Skeletal muscle satellite cell (primary cell): ENCODE data around the gene CHD6.

Source experiments
- H3K27me3 ChIP-seq: 2 replicates; pipeline ENCODE4 v1.7.0; 2013; ENCODE audit warnings: low read length; ENCODE audit not compliant: control insufficient read depth, insufficient read depth
- H3K36me3 ChIP-seq: 2 replicates; pipeline ENCODE4 v1.7.0; 2013; ENCODE audit warnings: mild to moderate bottlenecking, control low read depth, low read length; ENCODE audit not compliant: insufficient read depth
- H3K4me1 ChIP-seq: 2 replicates; pipeline ENCODE4 v1.7.0; 2013; ENCODE audit warnings: low read length; ENCODE audit not compliant: control insufficient read depth, insufficient read depth
- H3K4me2 ChIP-seq: 2 replicates; pipeline ENCODE4 v1.7.0; 2013; ENCODE audit warnings: mild to moderate bottlenecking, low read length
- H3K4me3 ChIP-seq: 2 replicates; pipeline ENCODE4 v1.7.0; 2013; ENCODE audit warnings: low read length
- H3K9ac ChIP-seq: 2 replicates; pipeline ENCODE4 v1.7.0; 2013; ENCODE audit warnings: mild to moderate bottlenecking, low read depth, low read length, moderate library complexity
- H3K9me3 ChIP-seq: replicated peaks from 2 replicates; pipeline ENCODE4 v1.7.0; 2013; ENCODE audit warnings: mild to moderate bottlenecking, control low read depth, low read length

The CHD6 gene

GRCh38 chr20:41452226-41452625, 166.0 kb downstream of the CHD6 start:
- no peaks in the 10 kb centered on the region for H3K27me3 ChIP-seq

GRCh38 chr20:41447006-41447405, 171.2 kb downstream of the CHD6 start:
- Histone ChIP-seq H3K36me3 (peaks cover 64% of the 10 kb centered on the region), H3K4me1 (no peaks in the 10 kb centered on the region), H3K9ac (no peak overlapping the region), H3K27me3 (no peaks in the 10 kb centered on the region), H3K9me3 (no peaks in the 10 kb centered on the region), H3K4me2 (no peak overlapping the region), H3K4me3 (no peak overlapping the region)

More at GRCh38 chr20:41452226-41452625, 166.0 kb downstream of the CHD6 start:
- no peak overlapping the region for H3K9ac ChIP-seq
- peaks cover 67% of the 10 kb centered on the region for H3K36me3 ChIP-seq
- no peak overlapping the region for H3K4me2 ChIP-seq
- no peaks in the 10 kb centered on the region for H3K4me1 ChIP-seq
- no peaks in the 10 kb centered on the region for H3K9me3 ChIP-seq
- H3K4me3 ChIP-seq: no peak overlapping the region

GRCh38 chr20:41446456-41446855, 171.7 kb downstream of the CHD6 start:
- no peak overlapping the region for H3K4me3 ChIP-seq
- no peaks in the 10 kb centered on the region for H3K9me3 ChIP-seq
- H3K36me3 ChIP-seq: peaks cover 59% of the 10 kb centered on the region
- H3K4me1 ChIP-seq: no peaks in the 10 kb centered on the region
- H3K4me2 ChIP-seq: no peak overlapping the region
- H3K9ac ChIP-seq: no peak overlapping the region
- H3K27me3 ChIP-seq: no peaks in the 10 kb centered on the region

GRCh38 chr20:41444821-41445220, 173.4 kb downstream of the CHD6 start:
- Histone ChIP-seq H3K36me3 (peaks cover 53% of the 10 kb centered on the region), H3K4me2 (no peak overlapping the region), H3K9ac (no peak overlapping the region), H3K9me3 (no peaks in the 10 kb centered on the region), H3K27me3 (no peaks in the 10 kb centered on the region), H3K4me3 (no peak overlapping the region), H3K4me1 (no peaks in the 10 kb centered on the region)

GRCh38 chr20:41443691-41444090, 174.5 kb downstream of the CHD6 start:
- H3K4me1 ChIP-seq: no peaks in the 10 kb centered on the region
- H3K4me2 ChIP-seq: no peak overlapping the region
- H3K36me3 ChIP-seq: peaks cover 60% of the 10 kb centered on the region
- no peak overlapping the region for H3K9ac ChIP-seq
- no peak overlapping the region for H3K4me3 ChIP-seq
- H3K9me3 ChIP-seq: no peaks in the 10 kb centered on the region
- H3K27me3 ChIP-seq: no peaks in the 10 kb centered on the region

GRCh38 chr20:41440882-41441281, 177.3 kb downstream of the CHD6 start:
- H3K4me1 ChIP-seq: peaks cover 21% of the 10 kb centered on the region
- H3K4me3 ChIP-seq: no peak overlapping the region
- no peaks in the 10 kb centered on the region for H3K27me3 ChIP-seq
- H3K36me3 ChIP-seq: peaks cover 44% of the 10 kb centered on the region
- no peak overlapping the region for H3K4me2 ChIP-seq
- H3K9me3 ChIP-seq: no peaks in the 10 kb centered on the region
- no peak overlapping the region for H3K9ac ChIP-seq

GRCh38 chr20:41437836-41438235, 180.3 kb downstream of the CHD6 start:
- Histone ChIP-seq H3K4me3 (no peak overlapping the region), H3K9ac (peak overlapping the region; percentile 49), H3K27me3 (no peaks in the 10 kb centered on the region), H3K4me1 (peaks cover 23% of the 10 kb centered on the region), H3K9me3 (no peaks in the 10 kb centered on the region), H3K36me3 (peaks cover 30% of the 10 kb centered on the region), H3K4me2 (no peak overlapping the region)

GRCh38 chr20:41436679-41437078, 181.5 kb downstream of the CHD6 start:
- Histone ChIP-seq H3K4me2 (peak overlapping the region; percentile 34), H3K9ac (peak overlapping the region; percentile 49), H3K4me1 (peaks cover 23% of the 10 kb centered on the region), H3K9me3 (no peaks in the 10 kb centered on the region), H3K27me3 (no peaks in the 10 kb centered on the region), H3K4me3 (no peak overlapping the region), H3K36me3 (peaks cover 28% of the 10 kb centered on the region)

GRCh38 chr20:41433203-41433602, 185.0 kb downstream of the CHD6 start:
- no peaks in the 10 kb centered on the region for H3K27me3 ChIP-seq
- no peaks in the 10 kb centered on the region for H3K9me3 ChIP-seq
- peaks cover 17% of the 10 kb centered on the region for H3K36me3 ChIP-seq
- no peak overlapping the region for H3K9ac ChIP-seq
- H3K4me3 ChIP-seq: no peak overlapping the region
- H3K4me2 ChIP-seq: no peak overlapping the region
- peaks cover 38% of the 10 kb centered on the region for H3K4me1 ChIP-seq

- no peaks in the 10 kb centered on the region for H3K9me3 ChIP-seq
- H3K4me2 ChIP-seq: no peak overlapping the region
- H3K27me3 ChIP-seq: no peaks in the 10 kb centered on the region
- no peak overlapping the region for H3K9ac ChIP-seq
- H3K36me3 ChIP-seq: peaks cover 16% of the 10 kb centered on the region
- peaks cover 39% of the 10 kb centered on the region for H3K4me1 ChIP-seq
- H3K4me3 ChIP-seq: no peak overlapping the region
Observed at GRCh38 chr20:41432746-41433145, 185.4 kb downstream of the CHD6 start.

- no peaks in the 10 kb centered on the region for H3K27me3 ChIP-seq
- H3K9me3 ChIP-seq: no peaks in the 10 kb centered on the region
- no peak overlapping the region for H3K9ac ChIP-seq
- peaks cover 28% of the 10 kb centered on the region for H3K36me3 ChIP-seq
- H3K4me1 ChIP-seq: peaks cover 34% of the 10 kb centered on the region
- H3K4me3 ChIP-seq: no peak overlapping the region
- H3K4me2 ChIP-seq: no peak overlapping the region
Observed at GRCh38 chr20:41428285-41428684, 189.9 kb downstream of the CHD6 start.

GRCh38 chr20:41427833-41428232, 190.3 kb downstream of the CHD6 start:
- H3K27me3 ChIP-seq: no peaks in the 10 kb centered on the region
- H3K36me3 ChIP-seq: peaks cover 32% of the 10 kb centered on the region
- H3K4me2 ChIP-seq: no peak overlapping the region

More at GRCh38 chr20:41427833-41428232, 190.3 kb downstream of the CHD6 start:
- Histone ChIP-seq H3K4me3 (no peak overlapping the region), H3K9me3 (no peaks in the 10 kb centered on the region), H3K4me1 (peaks cover 34% of the 10 kb centered on the region), H3K9ac (no peak overlapping the region)
